ENCODE data around the gene HORMAD2. TPM values are rescaled to one million over a fixed set of nuclear protein-coding genes. Genes with fewer than 3 reads are reported as not detected.
"Not testable (repeated sequence)": the region's sequence is repeated elsewhere in the genome, so short reads cannot be mapped to it uniquely, and the experiment has no call there.

Gene HORMAD2
- total RNA-seq, 1 donor from 2014 or later = not detected

GRCh38 chr22:30057375-30057774 is 22.9 kb upstream of the HORMAD2 start:
- no peak for DNase-seq

DNA sequence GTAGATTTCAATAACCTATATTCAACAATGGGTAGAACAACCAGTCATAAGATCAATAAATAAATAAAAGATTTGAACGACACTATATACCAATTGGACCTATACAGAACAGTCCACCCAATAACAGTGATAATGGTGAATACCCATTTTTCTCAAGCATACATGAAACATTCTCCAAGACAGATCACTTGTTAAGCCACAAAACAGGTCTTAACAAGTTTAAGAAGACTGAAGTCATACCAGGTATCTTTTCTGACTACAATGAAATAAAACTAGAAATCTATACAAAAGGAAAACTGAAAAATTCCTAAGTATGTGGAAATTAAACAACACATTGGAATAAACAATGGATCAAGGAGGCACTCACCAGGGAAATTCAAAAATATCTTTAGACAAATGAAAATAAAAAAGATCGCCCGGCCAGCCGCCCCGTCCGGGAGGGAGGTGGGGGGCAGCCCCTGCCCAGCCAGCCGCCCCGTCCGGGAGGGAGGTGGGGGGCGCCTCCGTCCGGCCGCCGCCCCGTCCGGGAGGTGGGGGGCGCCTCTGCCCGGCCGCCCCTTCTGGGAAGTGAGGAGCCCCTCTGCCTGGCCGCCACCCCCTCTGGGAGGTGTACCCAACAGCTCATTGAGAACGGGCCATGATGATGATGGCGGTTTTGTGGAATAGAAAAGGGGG is 20.8 kb upstream of the HORMAD2 start:
- DNase-seq = not testable (repeated sequence)

- not testable (repeated sequence) for DNase-seq
Measured at GRCh38 chr22:30061094-30061493, 19.2 kb upstream of the HORMAD2 start.

DNA sequence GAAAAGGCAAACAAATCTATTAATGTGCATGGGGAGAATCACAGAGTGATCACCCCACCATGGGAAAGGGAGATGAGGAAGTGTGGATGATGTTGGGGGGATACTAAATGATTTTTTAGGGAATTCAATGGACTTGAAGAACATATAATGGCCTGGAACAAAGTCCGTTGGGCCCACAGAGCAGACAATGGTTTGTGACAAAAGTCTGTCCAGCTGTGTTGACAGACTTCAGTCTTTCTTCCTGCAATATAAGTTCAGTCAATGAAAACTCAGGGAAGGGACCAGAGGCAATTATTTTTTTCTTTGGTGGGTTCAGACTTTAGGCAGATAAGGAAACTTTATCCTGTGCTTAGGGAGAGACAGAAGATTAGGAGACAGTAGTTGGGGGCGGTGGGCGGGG is 18.0 kb upstream of the HORMAD2 start:
- no peak for DNase-seq

DNA sequence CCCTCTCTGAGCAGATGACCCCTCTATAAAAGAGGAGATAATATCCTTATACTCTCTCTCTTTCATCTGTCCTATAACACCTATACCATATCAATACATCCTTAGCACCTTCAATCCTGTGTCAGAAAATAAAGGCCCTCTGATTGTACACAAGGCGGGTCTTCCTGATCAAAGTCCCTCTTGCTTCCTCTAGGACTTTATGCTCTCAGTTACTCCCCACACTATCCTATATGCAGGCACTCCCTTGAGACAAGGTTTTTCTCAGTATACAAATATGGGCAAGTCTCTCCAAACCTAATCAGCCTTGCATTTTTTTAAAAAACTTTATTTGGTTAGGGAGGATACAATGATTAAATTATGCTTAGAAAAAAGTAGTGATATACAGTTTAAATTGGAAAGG is 17.3 kb upstream of the HORMAD2 start:
- no peak for DNase-seq

DNA sequence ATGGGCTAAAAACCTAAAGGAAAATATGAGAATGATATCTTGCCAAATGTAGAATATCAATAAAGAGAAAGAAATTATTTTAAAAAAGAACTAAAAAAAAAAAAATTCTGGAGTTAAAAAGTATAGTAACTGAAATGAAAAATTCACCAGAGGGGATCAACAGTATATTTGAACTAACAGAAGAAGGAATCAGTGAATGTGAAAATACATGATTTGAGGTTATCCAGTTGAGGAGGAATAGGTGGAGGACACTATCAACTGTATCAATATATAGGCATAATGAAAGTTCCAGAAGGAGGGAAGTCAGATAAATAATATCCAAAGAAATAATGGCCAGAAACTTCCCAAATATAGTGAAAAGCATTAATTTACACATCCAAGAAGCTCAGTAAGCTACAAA is 16.1 kb upstream of the HORMAD2 start:
- no peak for DNase-seq

DNA sequence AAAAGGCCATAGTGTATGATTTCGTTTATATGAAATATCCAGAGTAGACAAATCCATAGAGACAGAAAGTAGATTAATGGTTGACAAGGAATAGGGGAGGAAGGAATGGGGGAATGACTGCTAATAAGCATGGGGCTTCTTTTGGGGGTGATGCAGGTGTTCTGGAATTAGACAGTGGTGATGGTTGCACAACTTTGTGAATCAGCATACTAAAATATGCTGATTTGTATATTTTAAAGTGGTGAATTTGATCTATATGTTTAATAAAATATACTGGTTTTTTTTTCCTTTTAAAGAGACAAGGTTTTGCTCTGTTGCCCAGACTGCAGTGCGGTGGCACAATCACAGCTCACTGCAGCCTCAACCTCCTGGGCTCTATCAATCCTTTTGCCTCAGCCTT is 6.5 kb upstream of the HORMAD2 start:
- no peak for DNase-seq

DNA sequence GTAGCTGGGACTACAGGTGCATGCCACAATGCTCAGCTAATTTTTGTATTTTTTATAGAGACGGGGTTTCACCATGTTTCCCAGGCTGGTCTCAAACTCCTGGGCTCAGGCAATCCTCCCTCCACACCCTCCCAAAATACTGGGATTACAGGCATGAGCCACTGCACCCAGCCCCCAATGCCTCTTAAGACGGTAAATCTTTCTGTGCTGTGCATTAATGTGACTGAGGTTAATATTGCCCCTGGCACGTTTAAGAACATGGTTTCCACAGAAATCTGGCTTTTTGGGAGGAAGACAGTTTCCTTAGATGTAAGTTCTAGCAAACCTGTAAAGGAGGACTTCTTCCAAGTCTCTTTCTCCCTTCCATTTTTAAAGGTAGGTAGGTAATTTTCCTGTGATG is 6.1 kb upstream of the HORMAD2 start:
- no peak for DNase-seq

DNA sequence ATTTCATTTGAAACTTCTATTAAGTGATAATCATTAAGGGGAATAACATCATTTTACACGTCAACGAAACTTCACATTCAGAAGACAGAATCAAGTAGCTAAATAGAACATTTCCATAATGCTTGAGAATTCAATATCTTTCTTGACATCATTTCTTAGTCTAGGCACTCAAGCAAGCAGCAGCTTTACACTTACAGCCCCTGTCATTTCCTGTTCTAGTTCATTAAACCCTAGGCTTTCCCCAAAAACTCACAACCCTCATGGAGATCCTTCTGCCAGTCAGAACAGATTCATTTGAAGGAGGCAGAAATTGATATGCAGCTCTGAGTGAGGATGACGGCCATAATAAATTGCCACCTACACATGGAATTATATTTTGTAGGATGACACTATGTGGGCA is 5.3 kb upstream of the HORMAD2 start:
- no peak for DNase-seq

DNA sequence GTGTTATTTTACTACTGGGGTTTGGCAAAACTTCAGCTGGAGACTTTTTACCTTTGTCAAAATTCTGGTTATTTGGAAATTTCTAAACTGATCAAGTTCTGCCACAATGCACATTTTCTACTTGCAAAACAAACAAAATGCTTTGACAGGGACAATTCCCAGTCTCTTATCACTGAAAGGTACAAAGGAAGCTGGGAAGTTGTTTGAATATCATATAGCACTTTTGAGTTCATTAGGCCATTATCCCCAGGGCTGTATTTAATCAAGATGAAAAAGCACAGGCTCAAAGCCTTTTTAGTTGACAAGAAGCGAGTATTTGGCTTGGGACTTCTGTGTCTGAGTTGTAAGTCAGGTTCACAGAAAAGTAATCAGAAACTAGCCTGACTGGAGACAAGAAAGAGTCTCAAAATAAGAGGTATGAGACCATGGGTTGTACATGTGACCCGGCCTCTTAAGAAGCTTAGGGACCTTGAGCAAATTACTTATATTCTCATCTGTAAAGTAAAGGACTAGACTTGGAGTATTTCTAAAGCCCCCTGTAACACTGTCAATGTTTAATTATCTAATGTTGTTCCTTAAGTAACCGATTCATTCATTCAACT is 2.9 kb upstream of the HORMAD2 start:
- no peak for DNase-seq

- DNase-seq = no peak
Measured at GRCh38 chr22:30078320-30079311, 1.6 kb upstream of the HORMAD2 start.

- no peak for DNase-seq
Measured at GRCh38 chr22:30080805-30081204, 541 bp downstream of the HORMAD2 start.

- DNase-seq = no peak
Measured at GRCh38 chr22:30086496-30086895, 6.2 kb downstream of the HORMAD2 start.

DNA sequence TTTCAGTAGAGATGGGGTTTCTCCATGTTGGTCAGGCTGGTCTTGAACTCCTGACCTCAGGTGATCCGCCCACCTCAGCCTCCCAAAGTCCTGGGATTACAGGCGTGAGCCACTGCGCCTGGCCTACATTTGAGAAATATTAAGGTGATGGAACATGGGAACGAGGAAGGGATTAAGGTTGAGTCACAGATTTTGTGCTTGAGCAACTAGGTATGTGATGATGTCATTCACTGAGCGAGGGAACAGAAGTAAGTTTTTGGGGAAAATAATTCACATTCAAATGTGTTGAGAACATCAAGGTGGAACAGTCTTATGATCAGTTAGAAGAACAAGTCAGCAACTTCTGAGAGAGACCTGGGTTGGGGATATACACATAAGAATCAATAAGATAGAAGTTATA is 6.8 kb downstream of the HORMAD2 start:
- DNase-seq = not testable (repeated sequence)

- no peak for DNase-seq
Measured at GRCh38 chr22:30087611-30088010, 7.3 kb downstream of the HORMAD2 start.

GRCh38 chr22:30088468-30088867 is 8.2 kb downstream of the HORMAD2 start:
- no peak for DNase-seq

- no peak for DNase-seq
Measured at GRCh38 chr22:30089655-30089974, 9.4 kb downstream of the HORMAD2 start.

- DNase-seq = no peak
Measured at GRCh38 chr22:30092686-30093085, 12.4 kb downstream of the HORMAD2 start.

- DNase-seq = no peak
Measured at GRCh38 chr22:30094804-30095203, 14.5 kb downstream of the HORMAD2 start.

DNA sequence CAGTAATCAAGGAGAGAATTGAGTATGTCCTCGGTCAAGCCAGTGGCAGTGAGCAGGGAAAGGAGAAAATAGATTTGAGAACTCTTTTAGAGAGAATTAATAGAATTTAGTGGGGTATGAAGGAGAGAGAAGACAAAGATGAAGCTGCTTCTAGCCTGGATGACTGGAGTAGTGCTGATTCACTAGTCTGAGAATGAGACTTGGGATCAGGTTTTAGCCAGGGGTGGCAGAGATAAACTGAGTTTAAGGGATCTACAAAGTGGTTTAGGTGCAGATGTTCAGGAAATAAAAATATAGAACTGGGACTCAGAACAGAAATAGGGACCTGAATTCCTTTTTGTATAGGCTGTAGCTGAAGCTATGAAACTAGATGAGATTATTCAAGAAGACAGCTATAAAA is 17.6 kb downstream of the HORMAD2 start:
- no peak for DNase-seq

DNA sequence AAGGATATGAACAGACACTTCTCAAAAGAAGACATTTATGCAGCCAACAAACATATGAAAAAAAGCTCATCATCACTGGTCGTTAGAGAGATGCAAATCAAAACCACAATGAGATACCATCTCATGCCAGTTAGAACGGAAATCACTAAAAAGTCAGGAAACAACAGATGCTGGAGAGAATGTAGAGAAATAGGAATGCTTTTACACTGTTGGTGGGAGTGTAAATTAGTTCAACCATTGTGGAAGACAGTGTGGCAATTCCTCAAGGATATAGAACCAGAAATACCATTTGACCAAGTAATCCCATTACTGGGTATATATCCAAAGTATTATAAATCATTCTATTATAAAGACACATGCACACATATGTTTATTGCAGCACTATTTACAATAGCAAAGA is 20.5 kb downstream of the HORMAD2 start:
- DNase-seq = not testable (repeated sequence)

- DNase-seq = no peak
Measured at GRCh38 chr22:30104501-30105156, 24.4 kb downstream of the HORMAD2 start.

DNA sequence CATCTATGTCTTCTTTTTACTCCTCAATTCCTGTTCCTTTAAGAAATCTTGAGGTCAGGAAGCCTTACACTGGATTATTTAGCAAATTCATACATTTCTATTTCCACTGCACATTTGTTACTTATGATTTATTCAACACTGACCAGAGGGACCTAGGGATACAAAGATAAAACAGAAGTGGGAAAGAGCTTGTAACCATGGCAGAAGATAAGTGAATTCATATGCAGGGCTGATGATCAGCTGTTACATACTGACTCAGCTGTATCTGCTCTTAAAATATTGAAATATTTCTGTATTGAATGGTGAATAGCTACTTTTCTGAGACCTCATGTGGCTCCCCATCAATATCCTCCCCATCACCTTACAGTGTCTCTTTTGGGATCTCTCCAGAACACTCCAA is 25.2 kb downstream of the HORMAD2 start:
- no peak for DNase-seq

Data from skin of body (tissue), 2 donors.